SK-N-MC (cell line): Measurements from ENCODE around the gene PSMB11.

Experiments used
- EZH2 ChIP-seq: fragments of 200-600 bp; sonication (generic); IDR thresholded peaks from one replicate; pipeline ENCODE4 v1.6.1; 2017; ENCODE audit warnings: antibody characterized with exemption
- POLR2AphosphoS5 ChIP-seq: IDR thresholded peaks from 2 replicates; pipeline ENCODE4 v1.6.1; 2012; ENCODE audit warnings: mild to moderate bottlenecking, low read depth, low read length, borderline replicate concordance

GRCh38 chr14:23015618-23016017 lies 26.4 kb upstream of the PSMB11 start:
- no peak for TF ChIP-seq EZH2
- TF ChIP-seq POLR2AphosphoS5 = no peak
